GM10248 (cell line): ENCODE data around the gene CHD9NB.
A peak's percentile ranks its signal among the peaks of the same experiment; 100 is the strongest.
"Not testable (repeated sequence)": the region's sequence is repeated elsewhere in the genome, so short reads cannot be mapped to it uniquely, and the experiment has no call there.

Experiments used
- CTCF ChIA-PET: fragments of 300-600 bp; sonication (Branson Sonifier 250); formaldehyde crosslinking; extraction: SDS; loops from one replicate; lab custom pipeline; 2021; ENCODE audit warnings: antibody characterized with exemption; lab: Yijun Ruan, JAX
- POLR2A ChIA-PET: fragments of 350-650 bp; sonication (Branson Sonifier 250); formaldehyde crosslinking; extraction: SDS; loops from one replicate; lab custom pipeline; 2020; ENCODE audit warnings: antibody characterized with exemption; lab: Yijun Ruan, JAX
- DNase-seq: peaks from one replicate; pipeline ENCODE4 v3.0.0; 2012; ENCODE audit errors: extremely low spot score
- CTCF ChIP-seq: IDR thresholded peaks from 2 replicates; pipeline ENCODE4 v1.5.1; 2012; ENCODE audit warnings: mild to moderate bottlenecking, low read depth; ENCODE audit errors: extremely low read depth, missing control alignments, control extremely low read depth

The CHD9NB gene

GRCh38 chr16:53055541-53056391 is 3.1 kb upstream of the CHD9NB start:
- CTCF ChIA-PET = interaction anchor here (0.7 to 5.5 kb wide), 42 partner anchors 9 to 439 kb away, joined by 3 to 36 read pairs (median 4); no protein-coding TSS in a partner anchor
- POLR2A ChIA-PET = no interaction called here
- TF ChIP-seq CTCF = no peak
- no peak for DNase-seq

GRCh38 chr16:53054670-53055485 is 2.2 kb upstream of the CHD9NB start, which contains the start of gene CHD9:
CHD9 (plus strand) TSS chr16:53054991; CDS start chr16:53156090, 101,099 bp downstream.
- peak; percentile 99 for TF ChIP-seq CTCF
- CTCF ChIA-PET = interaction anchor here (0.6 to 5.5 kb wide), 47 partner anchors 10 to 440 kb away, joined by 3 to 36 read pairs (median 4); no protein-coding TSS in a partner anchor
- DNase-seq = peak; percentile 90
- POLR2A ChIA-PET = no interaction called here

- no peak for TF ChIP-seq CTCF
- DNase-seq = peak; percentile 47
- CTCF ChIA-PET = interaction anchor here (1.0 to 5.5 kb wide), 24 partner anchors 9 to 249 kb away, joined by 3 to 36 read pairs (median 5); no protein-coding TSS in a partner anchor
- POLR2A ChIA-PET = no interaction called here
Observed at GRCh38 chr16:53053967-53054669, 1.4 kb upstream of the CHD9NB start.

DNA sequence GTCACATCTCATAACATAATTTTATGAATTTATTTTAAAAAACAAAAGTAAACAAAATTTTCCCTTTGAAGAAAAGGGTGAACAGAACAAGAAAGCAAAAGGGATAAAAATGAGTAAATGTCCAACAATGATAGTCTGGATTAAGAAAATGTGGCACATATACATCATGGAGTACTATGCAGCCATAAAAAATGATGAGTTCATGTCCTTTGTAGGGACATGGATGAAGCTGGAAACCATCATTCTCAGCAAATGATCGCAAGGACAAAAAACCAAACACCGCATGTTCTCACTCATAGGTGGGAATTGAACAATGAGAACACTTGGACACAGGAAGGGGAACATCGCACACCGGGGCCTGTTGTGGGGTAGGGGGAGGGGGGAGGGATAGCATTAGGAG is 1.4 kb downstream of the CHD9NB start:
- CTCF ChIA-PET, POLR2A ChIA-PET, DNase-seq: not testable (repeated sequence)

- no peak for TF ChIP-seq CTCF
- CTCF ChIA-PET = interaction anchor here (1.3 kb wide), 1 partner anchor 235 kb away, joined by 4 read pairs; no protein-coding TSS in a partner anchor
- DNase-seq = no peak
- POLR2A ChIA-PET = no interaction called here
Observed at GRCh38 chr16:53048139-53048915, 4.4 kb downstream of the CHD9NB start.

GRCh38 chr16:53047515-53047914 is 5.2 kb downstream of the CHD9NB start:
- CTCF ChIA-PET = interaction anchor here (4.8 kb wide), 1 partner anchor 9 kb away, joined by 25 read pairs; the partner anchor contains the start of gene CHD9
- DNase-seq, POLR2A ChIA-PET: not testable (repeated sequence)
